Activated CD4-positive, alpha-beta memory T cell treated with anti-CD3 and anti-CD28 coated beads for 36 hours (primary cell): ENCODE results near the gene COL6A3. TPM values are rescaled to one million over a fixed set of nuclear protein-coding genes. Genes with fewer than 3 reads are reported as not detected.

ENCODE experiments used
- CTCF ChIA-PET: fragments of 350-600 bp; sonication (Branson Sonifier 250); formaldehyde crosslinking; loops from one replicate; lab custom pipeline; 2021; ENCODE audit warnings: antibody characterized with exemption, inconsistent platforms; lab: Charles Lee
- POLR2A ChIA-PET: fragments of 350-600 bp; sonication (Branson Sonifier 250); formaldehyde crosslinking; loops from one replicate; lab custom pipeline; 2021; ENCODE audit warnings: antibody characterized with exemption; lab: Charles Lee
- DNase-seq: peaks from one replicate; pipeline ENCODE4 v3.0.0-alpha.2; 2020
- H3K27ac Mint-ChIP-seq: one replicate; pipeline ENCODE4 v1.8.0; 2021; ENCODE audit warnings: mixed read lengths
- H3K27me3 Mint-ChIP-seq: one replicate; pipeline ENCODE4 v1.8.0; 2021; ENCODE audit warnings: mixed read lengths
- H3K36me3 Mint-ChIP-seq: one replicate; pipeline ENCODE4 v1.8.0; 2021; ENCODE audit warnings: mixed read lengths
- H3K4me1 Mint-ChIP-seq: one replicate; pipeline ENCODE4 v1.8.0; 2021; ENCODE audit warnings: low read depth, mixed read lengths
- H3K4me3 Mint-ChIP-seq: one replicate; pipeline ENCODE4 v1.8.0; 2021; ENCODE audit warnings: mild to moderate bottlenecking, mixed read lengths
- H3K9me3 Mint-ChIP-seq: one replicate; pipeline ENCODE4 v1.8.0; 2021; ENCODE audit warnings: mixed read lengths
- intact Hi-C: fragments of 100-400 bp; cut with micrococcal nuclease; formaldehyde crosslinking; loops from one replicate; pipeline ENCODE4 v1.15.1; 2023
- total RNA-seq, 2 experiments: library from RNA; stranded (reverse); gene quantifications; one replicate each; pipeline ENCODE4 v1.2.3, GENCODE V29; 2021

Gene COL6A3
- total RNA-seq, result 10 to 100 TPM; 27.7 to 29.7 TPM

GRCh38 chr2:237413777-237414661 lies at the start of gene COL6A3:
TSS of gene COL6A3 (minus strand) at chr2:237414164. CDS start at chr2:237396817, 17,347 bp downstream.
- Mint-ChIP-seq H3K4me1 (no peaks in the 10 kb centered on the region), H3K27me3 (no peaks in the 10 kb centered on the region), H3K4me3 (no peak within 1 kb of the TSS), H3K36me3 (peaks cover 4% of the 10 kb centered on the region), H3K27ac (no peak within 1 kb of the TSS), H3K9me3 (no peaks in the 10 kb centered on the region)
- intact Hi-C loops, result no loop called here
- ChIA-PET POLR2A (no interaction called here), CTCF (interaction anchor here (0.6 to 1.8 kb wide), 3 partner anchors 8 to 645 kb away, joined by 3 to 11 read pairs (median 4); no protein-coding TSS in a partner anchor)
- no peak for DNase-seq

GRCh38 chr2:237459741-237460174 lies 45.8 kb upstream of the COL6A3 start:
- no peaks in the 10 kb centered on the region for H3K27me3 Mint-ChIP-seq
- POLR2A ChIA-PET, result interaction anchor here (1.2 kb wide), 1 partner anchor 27 kb away, joined by 3 read pairs; no protein-coding TSS in a partner anchor
- no peaks in the 10 kb centered on the region for H3K36me3 Mint-ChIP-seq
- no peak overlapping the region for H3K4me3 Mint-ChIP-seq
- CTCF ChIA-PET, result interaction anchor here (2.2 kb wide), 1 partner anchor 38 kb away, joined by 12 read pairs; no protein-coding TSS in a partner anchor
- H3K4me1 Mint-ChIP-seq, result peaks cover 12% of the 10 kb centered on the region
- H3K27ac Mint-ChIP-seq, result no peak overlapping the region
- H3K9me3 Mint-ChIP-seq, result peaks cover 5% of the 10 kb centered on the region
- intact Hi-C loops, result no loop called here
- no peak for DNase-seq

GRCh38 chr2:237459226-237459625 lies 45.3 kb upstream of the COL6A3 start:
- ChIA-PET CTCF (interaction anchor here (0.9 to 2.2 kb wide), 3 partner anchors 11 to 38 kb away, joined by 3 to 12 read pairs (median 7); no protein-coding TSS in a partner anchor), POLR2A (interaction anchor here (1.2 kb wide), 1 partner anchor 26 kb away, joined by 3 read pairs; no protein-coding TSS in a partner anchor)
- H3K4me1 Mint-ChIP-seq, result peaks cover 12% of the 10 kb centered on the region
- no peaks in the 10 kb centered on the region for H3K27me3 Mint-ChIP-seq
- no peak overlapping the region for H3K4me3 Mint-ChIP-seq
- H3K27ac Mint-ChIP-seq, result no peak overlapping the region
- peaks cover 6% of the 10 kb centered on the region for H3K9me3 Mint-ChIP-seq
- DNase-seq, result no peak
- no peaks in the 10 kb centered on the region for H3K36me3 Mint-ChIP-seq
- intact Hi-C loops, result no loop called here

- Mint-ChIP-seq H3K4me3 (no peak overlapping the region), H3K36me3 (no peaks in the 10 kb centered on the region), H3K9me3 (peaks cover 8% of the 10 kb centered on the region), H3K27ac (peak overlapping the region; percentile 18), H3K27me3 (no peaks in the 10 kb centered on the region), H3K4me1 (peaks cover 12% of the 10 kb centered on the region)
- peak; percentile 28 for DNase-seq
- intact Hi-C loops, result loop anchor here (1.0 kb wide), 1 partner anchor 17 kb away; no protein-coding TSS in a partner anchor
- ChIA-PET POLR2A (interaction anchor here (0.9 to 1.2 kb wide), 2 partner anchors 18 to 26 kb away, joined by 3 to 4 read pairs; no protein-coding TSS in a partner anchor), CTCF (interaction anchor here (0.6 to 2.2 kb wide), 5 partner anchors 10 to 265 kb away, joined by 3 to 12 read pairs (median 3); no protein-coding TSS in a partner anchor)
Observed at GRCh38 chr2:237458519-237458918, 44.6 kb upstream of the COL6A3 start.

- no peak for DNase-seq
- Mint-ChIP-seq H3K36me3 (no peaks in the 10 kb centered on the region), H3K9me3 (peaks cover 6% of the 10 kb centered on the region), H3K27me3 (no peaks in the 10 kb centered on the region), H3K27ac (no peak overlapping the region), H3K4me3 (no peak overlapping the region), H3K4me1 (peaks cover 12% of the 10 kb centered on the region)
- CTCF ChIA-PET, result interaction anchor here (2.2 kb wide), 1 partner anchor 36 kb away, joined by 12 read pairs; no protein-coding TSS in a partner anchor
- intact Hi-C loops, result no loop called here
- POLR2A ChIA-PET, result no interaction called here
Observed at GRCh38 chr2:237457388-237457941, 43.5 kb upstream of the COL6A3 start.

GRCh38 chr2:237456200-237456843 lies 42.4 kb upstream of the COL6A3 start:
- ChIA-PET POLR2A (no interaction called here), CTCF (interaction anchor here (1.1 kb wide), 1 partner anchor 15 kb away, joined by 3 read pairs; no protein-coding TSS in a partner anchor)
- Mint-ChIP-seq H3K27me3 (no peaks in the 10 kb centered on the region), H3K4me3 (no peak overlapping the region), H3K27ac (no peak overlapping the region), H3K36me3 (no peaks in the 10 kb centered on the region), H3K4me1 (peaks cover 12% of the 10 kb centered on the region), H3K9me3 (peaks cover 6% of the 10 kb centered on the region)
- intact Hi-C loops, result no loop called here
- no peak for DNase-seq

GRCh38 chr2:237455764-237456163 lies 41.8 kb upstream of the COL6A3 start:
- intact Hi-C loops, result no loop called here
- H3K36me3 Mint-ChIP-seq, result no peaks in the 10 kb centered on the region
- H3K27ac Mint-ChIP-seq, result no peak overlapping the region
- peaks cover 6% of the 10 kb centered on the region for H3K9me3 Mint-ChIP-seq
- H3K4me3 Mint-ChIP-seq, result no peak overlapping the region
- H3K4me1 Mint-ChIP-seq, result peaks cover 12% of the 10 kb centered on the region
- POLR2A ChIA-PET, result no interaction called here
- no peaks in the 10 kb centered on the region for H3K27me3 Mint-ChIP-seq
- CTCF ChIA-PET, result interaction anchor here (1.1 kb wide), 1 partner anchor 15 kb away, joined by 3 read pairs; no protein-coding TSS in a partner anchor
- no peak for DNase-seq

GRCh38 chr2:237453671-237454070 lies 39.7 kb upstream of the COL6A3 start:
- Mint-ChIP-seq H3K27ac (no peak overlapping the region), H3K27me3 (no peaks in the 10 kb centered on the region), H3K4me3 (no peak overlapping the region), H3K9me3 (peaks cover 6% of the 10 kb centered on the region), H3K36me3 (no peaks in the 10 kb centered on the region), H3K4me1 (peaks cover 15% of the 10 kb centered on the region)
- no peak for DNase-seq
- intact Hi-C loops, result no loop called here
- ChIA-PET CTCF (interaction anchor here (1.2 to 1.4 kb wide), 2 partner anchors 21 to 26 kb away, joined by 3 read pairs; no protein-coding TSS in a partner anchor), POLR2A (no interaction called here)

- ChIA-PET POLR2A (no interaction called here), CTCF (interaction anchor here (1.2 to 1.4 kb wide), 2 partner anchors 22 to 26 kb away, joined by 3 read pairs; no protein-coding TSS in a partner anchor)
- intact Hi-C loops, result no loop called here
- H3K27ac Mint-ChIP-seq, result no peak overlapping the region
- peaks cover 6% of the 10 kb centered on the region for H3K9me3 Mint-ChIP-seq
- H3K4me1 Mint-ChIP-seq, result peaks cover 7% of the 10 kb centered on the region
- H3K4me3 Mint-ChIP-seq, result no peak overlapping the region
- no peaks in the 10 kb centered on the region for H3K27me3 Mint-ChIP-seq
- no peak for DNase-seq
- H3K36me3 Mint-ChIP-seq, result no peaks in the 10 kb centered on the region
Observed at GRCh38 chr2:237452861-237453260, 38.9 kb upstream of the COL6A3 start.

GRCh38 chr2:237451643-237452469 lies 37.9 kb upstream of the COL6A3 start:
- peak; percentile 3 for DNase-seq
- H3K27ac Mint-ChIP-seq, result no peak overlapping the region
- H3K9me3 Mint-ChIP-seq, result peaks cover 6% of the 10 kb centered on the region
- POLR2A ChIA-PET, result no interaction called here
- H3K27me3 Mint-ChIP-seq, result no peaks in the 10 kb centered on the region
- H3K36me3 Mint-ChIP-seq, result no peaks in the 10 kb centered on the region
- peaks cover 6% of the 10 kb centered on the region for H3K4me1 Mint-ChIP-seq
- no peak overlapping the region for H3K4me3 Mint-ChIP-seq
- CTCF ChIA-PET, result interaction anchor here (0.9 to 2.4 kb wide), 5 partner anchors 10 to 61 kb away, joined by 3 to 12 read pairs (median 5); no protein-coding TSS in a partner anchor
- intact Hi-C loops, result no loop called here
